GM19397 (cell line): ENCODE measurements around the gene TSSC4.

Experiments
- ATAC-seq: cut with Tn5 transposase; IDR thresholded peaks from one replicate; pipeline ENCODE4 v1.9.1; 2021; ENCODE audit warnings: mild to moderate bottlenecking, moderate library complexity; ENCODE audit not compliant: unreplicated experiment

The TSSC4 gene

DNA sequence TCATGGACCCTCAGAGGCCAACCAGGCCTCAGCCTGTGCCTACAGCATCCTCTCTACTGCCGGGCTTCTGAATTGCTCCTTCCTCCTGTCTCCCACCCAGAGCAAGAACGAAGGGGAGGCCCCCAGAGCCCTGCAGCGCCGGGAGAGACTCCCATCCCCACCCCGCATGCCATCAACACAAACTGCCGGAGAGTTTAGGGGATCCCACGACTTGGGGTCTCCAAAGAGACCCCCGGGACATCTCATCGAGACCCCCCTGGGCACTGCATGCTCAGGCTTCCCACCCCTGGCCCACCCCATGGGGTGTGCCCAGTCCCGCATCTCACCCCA, 31.7 kb upstream of the TSSC4 start:
- ATAC-seq = no peak

DNA sequence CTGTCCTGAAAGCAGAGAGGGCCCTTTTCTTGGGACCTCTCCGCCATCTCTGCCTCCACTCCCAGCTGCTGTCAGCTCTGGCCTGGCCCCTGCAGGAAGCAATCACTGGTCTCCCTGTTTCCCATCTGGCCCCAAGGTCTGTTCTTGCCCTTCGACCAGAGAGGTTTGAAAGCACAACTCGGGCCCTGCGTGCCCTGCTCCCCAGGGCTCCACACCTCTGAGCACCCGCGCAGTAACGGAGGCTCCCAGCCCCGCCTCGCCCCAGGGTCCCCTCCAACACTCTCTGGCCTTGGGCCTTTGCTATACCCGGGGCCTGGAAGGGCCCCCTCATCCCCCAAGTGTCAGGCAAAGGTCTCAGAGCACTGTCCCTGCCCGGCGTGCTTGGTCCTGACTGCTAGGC, 31.2 kb upstream of the TSSC4 start:
- ATAC-seq = no peak

DNA sequence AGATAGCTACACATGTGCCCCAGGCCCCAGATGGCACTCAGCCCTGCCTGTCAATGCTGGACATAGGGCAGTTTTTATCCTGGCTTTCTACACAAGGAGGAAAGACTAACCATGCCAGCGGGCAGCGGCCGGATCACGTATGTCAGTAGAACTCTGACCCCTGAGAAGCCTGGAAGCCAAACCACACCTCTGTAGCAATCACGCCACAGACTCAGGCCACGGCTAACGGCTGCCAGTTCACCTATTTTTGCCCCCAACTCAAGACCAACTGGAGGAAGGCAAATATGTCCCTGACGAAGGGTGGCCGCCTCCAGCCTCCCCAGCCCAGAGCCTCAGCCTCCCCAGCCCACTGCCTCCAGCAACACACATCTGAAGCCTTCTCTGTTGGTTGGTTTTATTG, 30.7 kb upstream of the TSSC4 start:
- ATAC-seq = no peak

DNA sequence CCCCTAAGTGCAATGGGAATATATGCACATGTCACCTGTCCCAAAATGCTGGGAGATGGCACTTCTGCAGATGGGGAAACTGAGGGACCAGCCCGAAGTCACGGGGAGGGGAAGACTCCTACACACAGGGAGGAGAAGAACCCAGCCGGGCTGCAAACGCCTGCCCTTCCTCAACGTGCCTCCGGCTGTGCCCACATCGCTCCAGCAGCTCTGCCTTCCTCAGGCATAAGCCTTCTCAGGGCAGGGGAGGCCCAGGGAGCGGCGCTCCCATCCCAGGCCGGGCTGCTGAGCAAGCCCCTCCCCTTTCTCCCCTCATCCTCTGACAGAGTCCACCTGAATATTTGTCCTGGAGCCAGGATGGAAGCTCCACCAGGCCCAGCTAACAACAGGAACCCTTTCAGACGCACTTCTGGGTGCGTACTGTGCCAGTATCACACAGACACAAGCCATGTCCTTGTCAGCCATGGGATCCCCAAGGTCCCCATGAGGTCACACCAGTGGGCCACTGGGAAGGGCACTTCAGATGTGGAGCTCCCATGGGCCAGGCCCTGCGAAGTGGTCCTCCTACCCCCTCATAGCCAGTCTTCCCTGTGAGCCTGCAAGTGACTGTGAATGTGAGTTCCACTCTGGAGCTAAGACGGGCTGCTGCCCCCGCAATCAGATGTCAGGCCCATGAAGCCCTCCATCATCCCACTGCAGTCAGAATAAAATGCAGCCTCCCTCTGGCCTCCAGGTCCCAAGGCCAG, 25.9 kb upstream of the TSSC4 start:
- ATAC-seq = no peak

DNA sequence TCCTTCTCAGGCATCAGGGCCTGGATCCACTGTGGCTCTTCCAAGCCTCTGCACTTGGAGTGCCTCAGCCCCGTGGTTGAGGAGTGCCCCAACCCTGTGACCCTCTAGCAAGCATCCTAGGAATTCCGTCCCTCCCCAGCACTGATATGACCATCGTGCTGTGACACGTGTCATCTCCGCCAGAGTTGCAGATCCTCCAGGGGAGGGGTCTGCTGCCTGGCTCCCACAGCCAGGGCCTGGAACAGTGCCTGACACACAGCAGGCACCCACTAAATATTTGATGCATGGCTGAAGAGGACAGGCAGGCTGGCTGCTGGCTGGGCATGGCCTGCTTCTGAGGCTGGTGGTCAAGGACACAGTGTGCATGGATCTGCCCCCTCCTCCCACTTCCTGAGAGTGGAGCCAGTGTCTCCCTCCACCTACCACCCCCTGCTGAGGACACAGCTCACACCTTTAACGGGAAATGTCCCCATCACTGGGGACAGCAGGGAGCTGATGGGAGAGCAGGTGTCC, 25.2 kb upstream of the TSSC4 start:
- ATAC-seq = no peak

DNA sequence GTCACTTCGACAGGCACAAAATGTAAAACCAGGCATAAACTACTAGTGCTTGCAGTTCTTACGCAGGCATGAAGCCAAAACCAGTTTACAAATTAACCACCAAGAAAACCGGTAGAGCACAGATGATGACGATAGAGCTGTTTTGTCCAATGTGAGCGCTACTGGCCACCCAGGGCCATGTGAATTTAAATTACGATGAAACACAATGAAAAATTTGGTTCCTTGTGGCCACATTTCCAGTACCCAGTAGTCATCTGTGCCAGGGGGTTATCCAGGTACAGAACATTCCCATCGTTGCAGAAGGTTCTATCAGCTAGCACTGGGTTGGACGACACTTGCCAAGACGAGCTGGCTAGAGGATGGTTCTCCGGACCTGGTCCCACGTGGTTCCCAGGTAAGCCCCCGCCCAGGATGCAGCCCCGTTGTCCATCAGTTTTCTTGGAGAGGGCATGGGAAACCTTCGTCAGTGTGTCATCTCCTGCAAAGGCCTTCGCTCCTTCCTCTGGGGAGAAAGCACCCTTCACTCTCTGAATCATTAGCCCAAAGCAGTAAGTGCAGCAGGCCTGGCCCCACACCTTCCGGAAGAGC, 24.5 kb upstream of the TSSC4 start:
- ATAC-seq = no peak

DNA sequence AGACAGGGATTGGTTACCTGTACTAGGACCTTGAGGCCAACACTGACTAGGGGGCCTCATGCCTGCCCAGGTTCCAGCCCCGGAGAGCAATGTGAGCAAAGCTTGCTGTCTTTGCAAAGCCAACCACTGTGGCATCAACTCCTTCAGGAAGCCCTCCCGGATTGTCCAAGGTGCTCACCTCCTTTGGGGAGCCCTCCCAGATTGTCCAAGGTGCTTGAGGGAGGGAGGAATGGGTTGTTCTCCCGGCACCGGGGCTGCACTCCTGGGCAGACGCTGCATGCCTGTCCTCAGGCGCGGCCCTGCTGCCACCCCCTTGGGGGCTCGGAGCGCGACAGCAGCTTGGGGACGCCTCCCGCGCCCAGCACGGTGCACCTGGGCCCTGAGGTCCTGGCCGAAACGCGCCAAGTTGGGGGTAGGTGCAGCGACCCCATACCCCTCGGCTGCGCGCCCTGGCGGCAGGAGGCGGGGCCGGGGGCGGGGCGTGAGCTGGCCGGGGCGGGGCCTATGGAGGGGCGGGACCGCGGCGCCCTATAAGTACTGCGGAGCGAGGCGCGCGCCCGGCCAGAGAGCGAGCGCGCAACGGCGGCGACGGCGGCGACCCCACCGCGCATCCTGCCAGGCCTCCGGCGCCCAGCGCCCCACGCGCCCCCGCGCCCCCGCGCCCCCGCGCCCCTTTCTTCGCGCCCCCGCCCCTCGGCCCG, 23.6 kb upstream of the TSSC4 start, which contains the start of gene CD81:
Gene CD81, plus strand, starts transcription at position 560 of the 701 bp plus-strand sequence. CDS start 240 bp downstream, outside the sequence.
- peak; percentile 56 for ATAC-seq

DNA sequence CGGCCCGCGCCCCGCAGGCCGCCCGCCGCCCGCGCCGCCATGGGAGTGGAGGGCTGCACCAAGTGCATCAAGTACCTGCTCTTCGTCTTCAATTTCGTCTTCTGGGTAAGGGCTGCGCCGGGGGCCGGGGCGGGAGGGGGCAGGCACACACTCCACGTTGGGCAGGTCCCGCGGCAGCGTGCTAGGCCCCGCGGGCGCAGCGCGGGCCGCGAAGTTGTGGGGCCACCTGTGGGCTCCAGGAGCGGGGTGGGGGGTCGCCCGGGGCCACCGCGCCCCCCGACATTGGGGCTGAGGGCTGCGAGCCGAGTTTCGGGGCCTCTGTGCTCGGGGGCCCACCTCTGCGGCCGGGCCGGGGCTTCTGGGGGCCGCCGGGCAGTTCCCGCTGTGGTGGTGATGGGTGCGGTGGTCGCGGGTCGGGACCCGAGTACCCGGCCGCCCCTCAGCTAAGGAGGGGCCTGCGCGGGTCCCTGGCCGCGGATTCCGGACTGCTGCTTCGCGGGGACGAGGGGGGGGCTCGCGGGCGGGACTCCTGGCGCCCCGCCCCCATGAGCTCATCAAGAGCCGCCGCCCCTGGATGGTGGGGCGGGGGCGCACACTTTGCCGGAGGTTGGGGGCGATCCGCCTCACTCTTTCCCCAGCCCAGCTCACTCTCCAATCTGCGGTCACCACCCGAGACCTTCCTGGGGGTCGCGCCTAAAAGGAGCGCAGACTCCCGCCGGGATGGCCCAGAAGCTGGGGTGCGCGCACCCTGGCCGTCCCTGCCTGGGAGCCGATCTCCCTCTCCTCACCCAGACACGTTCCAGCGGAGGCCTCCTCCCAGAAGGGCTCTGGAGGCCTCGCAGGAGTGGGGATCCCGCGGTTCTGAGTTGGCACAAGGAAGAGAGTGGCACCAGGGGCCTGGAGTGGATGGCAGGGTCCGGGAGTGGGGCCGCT, 22.8 kb upstream of the TSSC4 start:
- ATAC-seq = peak; percentile 20

DNA sequence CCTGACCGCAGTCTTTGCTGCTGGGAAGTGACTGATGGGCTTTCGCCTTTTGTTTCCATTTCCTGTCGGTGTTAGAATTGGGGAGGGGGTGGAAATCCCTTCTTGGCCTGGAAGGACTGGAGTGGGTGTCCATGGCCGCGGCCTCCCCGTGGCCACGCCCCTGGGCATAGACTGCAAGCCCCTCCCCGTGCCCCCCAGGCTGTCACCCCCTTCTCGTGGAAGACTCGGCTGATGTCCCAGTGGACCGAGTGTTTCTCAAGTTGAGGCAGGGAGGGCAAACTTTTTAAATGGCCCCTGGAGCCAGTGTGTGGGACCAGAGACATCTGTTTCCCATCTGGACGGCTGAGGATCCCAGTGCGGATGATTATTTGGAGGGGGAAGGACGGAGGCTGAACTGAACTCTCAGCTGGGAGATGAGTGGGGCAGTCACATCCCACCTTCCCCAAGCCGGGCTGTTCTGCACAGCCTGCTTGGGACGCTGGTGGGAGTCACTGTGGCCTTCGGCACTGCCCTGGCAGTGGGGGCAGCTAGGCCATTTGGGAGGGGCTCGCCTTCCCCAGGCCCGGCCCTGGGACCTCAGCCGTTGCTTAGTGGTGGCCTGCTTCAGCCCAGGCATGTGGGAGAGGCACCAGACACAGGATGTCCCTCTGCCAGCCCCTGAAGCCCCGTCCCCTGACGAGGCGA, 21.9 kb upstream of the TSSC4 start:
- no peak for ATAC-seq

DNA sequence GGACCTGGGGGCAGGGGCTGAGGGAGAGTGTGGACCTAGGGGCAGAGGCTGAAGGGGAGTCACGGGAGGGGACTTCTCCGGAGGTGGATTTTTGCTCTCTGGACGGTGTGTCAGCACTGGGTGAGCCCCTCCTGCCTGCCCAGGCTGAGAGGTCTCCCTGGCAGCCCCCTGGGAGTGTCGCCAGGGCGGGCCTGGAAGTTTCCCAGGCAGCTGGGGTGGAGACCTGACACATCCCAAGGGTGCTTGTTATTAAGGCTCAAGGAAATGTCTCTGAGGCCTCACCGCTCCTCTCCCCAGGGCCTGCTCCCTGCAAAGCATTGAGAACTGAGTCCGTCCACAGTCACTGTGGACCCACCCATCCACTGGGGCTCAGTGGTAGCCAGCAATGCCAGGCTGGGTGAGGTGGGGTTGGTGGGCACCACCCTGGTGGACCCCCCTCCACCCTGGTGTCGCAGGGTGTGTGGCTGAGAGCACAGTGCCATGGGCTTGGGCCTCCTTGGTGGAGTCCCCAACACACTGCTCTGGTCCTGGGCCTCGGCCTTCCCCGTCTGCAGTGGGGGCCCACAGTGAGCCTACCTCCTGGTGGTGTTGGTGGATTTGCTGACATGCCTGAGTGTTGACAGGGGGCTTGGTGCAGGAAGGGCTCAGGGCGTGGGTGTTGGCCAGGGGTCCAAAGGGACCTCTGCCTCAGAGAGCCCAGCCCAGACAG, 20.9 kb upstream of the TSSC4 start:
- ATAC-seq = no peak

DNA sequence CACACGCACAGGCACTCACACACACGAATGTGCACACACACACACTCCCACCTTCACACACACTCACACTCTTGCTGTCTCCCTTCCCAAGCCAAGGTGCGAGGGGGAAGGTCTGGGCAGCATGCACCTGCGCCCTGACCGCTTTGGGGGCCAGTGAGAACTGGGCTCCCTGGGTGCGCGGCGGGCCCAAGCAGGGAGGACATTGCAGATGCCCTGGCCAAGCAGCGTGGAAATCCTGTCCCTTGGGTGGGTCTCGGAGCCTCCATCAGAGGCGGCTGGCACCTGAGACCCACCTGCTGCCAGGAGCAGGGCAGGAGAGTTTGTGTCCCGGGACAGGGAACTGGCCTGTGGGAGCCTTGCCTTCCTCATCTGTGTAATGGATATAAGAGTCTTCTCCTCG, 20.2 kb upstream of the TSSC4 start:
- no peak for ATAC-seq

DNA sequence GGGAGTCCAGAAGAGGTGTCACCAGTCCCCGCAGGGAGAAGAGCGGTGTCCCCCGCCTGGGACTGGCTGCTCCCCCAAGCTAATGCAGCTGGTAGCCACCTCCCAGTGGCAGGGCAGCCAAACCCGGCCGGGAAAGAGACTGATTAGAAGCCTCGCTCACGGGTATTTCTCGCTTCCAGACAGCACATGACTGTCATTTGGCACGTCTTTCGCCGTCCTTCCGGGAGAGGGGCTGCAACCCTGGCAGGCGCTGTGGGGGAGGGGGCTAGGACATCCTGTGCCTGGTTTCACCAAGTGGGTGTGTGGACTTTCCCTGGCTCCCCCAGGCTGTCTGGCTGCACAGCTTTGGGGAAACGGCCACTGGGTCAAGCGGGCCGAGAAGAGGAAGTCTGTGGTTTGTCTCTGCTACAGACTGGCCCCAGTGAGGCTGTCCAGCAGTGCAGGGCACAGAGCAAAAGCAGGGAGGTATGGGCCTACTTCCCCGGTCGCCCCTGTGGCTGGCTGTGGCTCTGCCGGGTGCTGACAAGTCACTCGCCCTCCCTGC, 19.7 kb upstream of the TSSC4 start:
- ATAC-seq = no peak

DNA sequence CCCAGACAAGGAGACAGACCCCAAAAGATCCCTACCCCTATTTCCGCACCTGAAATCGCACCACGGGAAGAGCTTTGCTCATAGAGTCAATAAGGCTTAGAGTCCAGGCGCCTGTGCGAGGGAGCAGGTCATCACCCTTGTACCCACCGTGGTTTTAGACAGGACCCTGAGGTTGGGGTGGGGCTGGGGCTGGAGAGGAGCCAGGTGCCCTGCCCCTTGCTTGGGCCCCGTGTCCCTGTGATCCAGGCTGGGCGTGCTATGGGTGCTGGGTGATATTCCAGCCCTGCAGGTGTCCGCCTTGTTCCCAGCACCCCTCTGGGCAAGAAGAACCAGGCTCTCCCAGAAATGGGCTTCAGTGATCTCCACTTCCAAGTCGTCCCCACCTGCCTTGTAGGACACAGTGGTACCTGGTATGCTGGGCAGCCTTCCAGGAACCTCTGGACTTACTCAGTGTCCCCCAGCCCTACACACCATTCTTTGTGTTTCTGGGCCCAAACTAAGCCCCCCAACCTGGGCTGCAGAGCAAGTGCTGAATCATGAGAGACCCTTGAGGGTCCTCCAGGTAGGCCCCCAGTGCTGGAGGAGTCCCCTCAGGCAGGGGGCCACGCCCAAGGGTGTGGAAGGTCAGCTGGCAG, 18.9 kb upstream of the TSSC4 start:
- ATAC-seq = no peak

DNA sequence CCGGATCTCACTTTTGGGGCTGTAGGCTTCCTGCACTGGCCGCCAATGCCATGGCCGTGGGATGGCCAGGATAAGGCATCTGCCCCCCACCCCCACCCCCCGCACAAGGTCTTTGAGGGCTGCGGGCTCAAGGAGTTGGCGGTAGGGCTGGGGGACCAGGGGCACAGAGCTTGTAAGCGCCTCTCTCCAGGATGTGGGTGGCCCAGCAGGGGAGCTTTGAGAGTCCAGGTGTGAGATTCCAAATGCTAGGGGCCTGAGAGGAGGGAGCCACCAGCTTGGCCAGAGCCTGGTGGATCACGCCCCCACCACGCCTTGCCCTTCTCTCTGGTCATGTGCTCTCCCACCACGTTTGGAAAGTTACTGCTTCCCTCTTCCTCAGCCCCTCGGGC, 18.4 kb upstream of the TSSC4 start:
- no peak for ATAC-seq

DNA sequence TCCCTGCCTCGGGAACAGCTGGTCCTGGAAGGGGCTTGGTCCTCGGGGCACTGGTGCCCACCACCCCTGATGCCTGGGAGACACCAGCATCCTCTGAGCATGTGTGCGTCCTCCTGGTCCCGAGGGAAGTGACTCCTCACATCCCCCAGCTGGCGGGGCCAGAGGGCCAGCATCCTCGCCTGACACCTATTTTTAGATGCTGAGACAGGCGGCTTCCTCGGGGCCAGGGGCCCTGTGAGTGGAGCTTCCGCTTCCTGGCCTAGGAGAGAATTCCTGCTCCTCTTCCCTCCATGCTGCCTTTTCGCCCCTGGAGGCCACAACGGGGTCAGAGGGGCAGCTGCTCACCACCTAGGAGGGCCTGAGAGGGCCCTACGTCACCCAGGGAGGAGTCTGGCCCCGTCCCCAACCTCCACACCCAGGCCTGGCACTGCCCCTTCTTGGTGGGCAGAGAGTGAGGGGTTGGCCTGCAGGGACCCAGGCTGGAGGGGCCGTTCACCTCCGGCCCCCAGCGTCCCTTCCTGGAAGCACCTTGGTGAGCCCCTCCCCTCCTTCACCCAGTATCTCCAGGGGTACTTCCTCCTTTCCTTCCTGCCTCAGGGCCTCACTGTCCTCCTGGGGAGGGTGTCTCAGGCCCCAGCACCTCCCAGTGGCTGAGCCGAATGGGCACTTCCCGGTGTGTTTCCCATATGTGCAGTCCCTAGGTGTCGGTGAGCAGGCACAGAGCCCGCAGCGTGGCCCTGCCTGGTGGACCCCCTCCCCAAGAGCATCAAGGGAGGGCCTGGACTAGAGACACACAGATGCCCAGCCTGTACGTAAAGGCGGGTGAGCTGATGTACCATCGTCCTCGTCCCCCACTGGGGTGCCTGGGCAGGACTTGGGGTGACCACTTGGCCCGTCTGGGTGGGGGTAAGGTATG, 17.4 kb upstream of the TSSC4 start:
- no peak for ATAC-seq

DNA sequence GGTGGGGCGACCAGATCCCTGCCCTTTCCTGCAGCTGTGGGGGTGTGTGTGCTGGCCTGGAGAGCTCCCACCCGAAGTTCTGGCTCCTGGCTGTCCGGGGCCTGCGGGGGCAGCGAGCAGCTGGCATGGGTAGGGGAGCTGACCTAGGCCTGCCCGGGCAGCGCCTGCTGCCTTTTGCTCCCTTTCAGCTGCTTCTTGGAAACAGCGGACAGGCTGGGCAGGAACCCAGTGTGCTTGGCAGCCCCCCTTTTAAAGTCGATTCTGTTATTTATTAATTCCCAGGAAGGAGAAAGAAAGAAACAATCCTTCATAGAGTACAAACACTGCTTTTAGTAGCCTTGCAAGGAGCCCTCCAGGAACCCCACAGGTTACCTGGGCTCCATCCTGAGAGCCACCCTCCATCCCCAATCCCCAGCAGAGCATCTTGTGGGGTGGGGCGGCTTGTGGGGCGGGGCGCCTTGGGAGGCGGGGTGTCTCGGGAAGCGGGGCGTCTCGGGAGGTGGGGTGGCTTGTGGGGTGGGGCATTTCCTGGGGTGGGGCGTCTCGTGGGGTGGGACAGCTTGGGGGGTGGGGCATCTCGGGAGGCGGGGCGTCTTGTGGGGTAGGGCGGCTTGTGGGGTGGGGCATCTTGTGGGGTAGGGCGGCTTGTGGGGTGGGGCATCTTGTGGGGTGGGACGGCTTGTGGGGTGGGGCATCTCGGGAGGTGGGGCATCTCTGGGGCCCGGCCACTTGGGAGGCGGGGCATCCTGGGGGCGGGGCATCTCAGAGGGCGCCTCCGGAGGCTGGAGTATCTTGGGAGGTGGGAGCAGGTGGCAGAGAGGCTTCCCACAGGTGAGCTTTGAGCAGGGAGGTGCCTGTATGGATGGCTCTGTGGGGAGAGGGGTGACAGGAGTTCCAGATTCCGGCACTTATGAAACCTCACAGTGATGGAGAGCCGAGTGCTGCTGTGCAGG, 16.4 kb upstream of the TSSC4 start:
- ATAC-seq = no peak
